Measurements from ENCODE around the gene KCNAB2.
"Not testable (repeated sequence)": the region's sequence is repeated elsewhere in the genome, so short reads cannot be mapped to it uniquely, and the experiment has no call there.

The KCNAB2 gene

DNA sequence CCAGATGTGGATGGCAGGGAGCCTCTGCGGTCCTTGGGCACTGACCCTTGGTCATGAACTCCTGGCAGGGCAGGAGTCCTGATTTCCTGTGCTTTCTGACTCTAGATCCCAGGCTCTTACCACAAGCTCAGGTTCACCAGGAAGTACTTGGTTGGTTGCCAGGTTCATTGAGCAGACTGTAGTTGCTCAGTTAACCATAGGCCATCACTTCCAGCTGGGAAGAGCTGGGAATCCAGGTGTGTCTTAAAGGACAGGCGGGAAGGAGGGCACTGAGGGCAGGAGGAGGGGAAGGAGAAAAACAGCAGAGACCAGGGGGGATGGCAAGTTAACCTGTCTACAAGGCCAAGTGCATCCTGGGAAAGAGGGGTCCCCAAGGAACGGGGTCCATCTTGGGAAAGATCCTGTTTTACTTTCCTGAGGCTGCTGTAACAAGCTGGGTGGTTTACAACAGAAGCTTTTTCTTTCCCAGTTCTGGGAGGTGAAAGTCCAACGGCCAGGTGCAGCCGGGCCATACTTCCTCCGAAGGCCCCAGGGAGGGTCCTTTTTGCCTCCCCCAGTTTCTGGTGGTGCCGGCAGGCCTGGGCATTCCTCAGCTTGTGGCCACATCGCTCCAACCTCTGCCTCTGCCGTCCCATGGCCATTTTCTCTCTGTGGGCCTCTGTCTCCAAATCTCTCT, 11.6 kb downstream of the KCNAB2 start:
- DNase-seq: no peak

GRCh38 chr1:6059866-6060265, 14.2 kb downstream of the KCNAB2 start:
- DNase-seq: no peak

DNA sequence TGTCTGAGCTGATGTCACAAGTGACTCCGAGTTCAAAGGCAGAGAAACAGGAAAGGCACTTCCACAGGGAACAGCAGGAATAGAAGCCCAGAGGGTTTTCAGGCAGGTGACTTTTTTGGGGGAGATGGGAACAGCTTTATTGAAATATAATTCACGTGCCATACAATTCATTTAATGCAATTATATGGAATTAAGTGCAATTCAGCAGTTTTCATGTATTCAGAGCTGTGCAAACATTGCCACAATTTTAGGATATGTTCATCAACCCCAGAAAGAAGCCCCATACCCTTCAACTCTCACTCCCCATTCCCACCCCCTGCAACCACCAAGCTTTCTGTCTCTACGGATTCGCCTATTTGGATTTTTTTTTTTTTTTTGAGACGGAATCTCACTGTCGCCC, 17.0 kb downstream of the KCNAB2 start:
- DNase-seq: no peak

GRCh38 chr1:6063532-6064053, 17.9 kb downstream of the KCNAB2 start:
- not testable (repeated sequence) for DNase-seq

DNA sequence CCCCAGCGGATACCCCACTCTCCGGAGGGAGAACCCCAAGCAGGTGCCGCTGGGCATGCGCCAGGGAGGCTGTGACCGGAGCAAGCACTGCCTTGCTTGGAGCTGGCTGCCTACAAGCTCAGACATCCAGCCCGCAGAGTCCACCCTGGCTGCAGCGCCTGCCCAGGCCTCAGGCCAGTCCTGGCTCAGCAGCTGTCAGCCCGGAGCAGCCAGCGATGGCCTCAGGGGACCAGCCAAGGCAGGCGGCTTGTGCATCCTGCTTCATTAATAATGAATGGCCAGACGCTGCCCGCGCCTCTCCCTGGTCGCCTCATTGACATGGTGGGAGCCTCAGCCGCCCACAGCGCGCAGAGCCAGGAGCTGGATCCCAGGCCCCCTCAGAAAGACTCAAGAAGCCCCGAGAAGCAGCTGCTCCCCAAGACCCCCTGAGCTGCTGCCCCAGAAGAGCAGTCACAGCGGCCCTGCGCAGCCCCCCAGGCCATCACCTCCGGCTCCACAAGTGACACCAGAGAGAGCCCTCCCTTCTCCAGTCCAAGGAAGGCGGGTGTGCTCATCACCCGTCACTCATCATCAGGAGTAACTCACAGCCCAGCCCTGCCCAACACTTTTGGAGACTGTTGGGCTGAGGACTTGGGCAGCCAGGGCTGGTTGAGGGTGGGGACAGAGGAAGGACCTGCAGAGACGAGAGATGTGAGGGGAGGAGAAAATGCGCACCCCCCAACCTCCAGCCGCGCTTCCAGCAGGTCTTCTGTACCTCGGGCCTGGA, 19.6 kb downstream of the KCNAB2 start:
- DNase-seq: no peak

DNA sequence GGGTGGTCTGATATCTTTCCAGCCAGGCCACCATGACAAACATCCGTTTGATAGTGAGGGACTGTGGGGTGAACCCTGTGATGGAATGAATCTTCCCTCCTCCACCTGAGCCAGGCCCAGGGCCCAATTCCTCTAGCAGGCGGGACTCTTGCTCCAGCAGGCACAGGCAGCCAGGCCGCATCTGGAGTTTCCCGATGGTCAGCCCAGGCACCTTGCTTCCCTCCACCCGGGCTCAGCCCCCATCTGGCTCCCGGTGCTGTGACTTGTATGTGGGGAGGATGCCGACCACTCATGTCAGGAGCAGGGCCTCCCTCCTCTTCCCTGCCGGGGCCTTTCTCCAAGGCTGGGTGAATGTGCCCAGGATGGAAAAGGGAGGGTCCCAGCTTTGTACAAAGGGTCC, 21.0 kb downstream of the KCNAB2 start:
- DNase-seq: no peak

DNA sequence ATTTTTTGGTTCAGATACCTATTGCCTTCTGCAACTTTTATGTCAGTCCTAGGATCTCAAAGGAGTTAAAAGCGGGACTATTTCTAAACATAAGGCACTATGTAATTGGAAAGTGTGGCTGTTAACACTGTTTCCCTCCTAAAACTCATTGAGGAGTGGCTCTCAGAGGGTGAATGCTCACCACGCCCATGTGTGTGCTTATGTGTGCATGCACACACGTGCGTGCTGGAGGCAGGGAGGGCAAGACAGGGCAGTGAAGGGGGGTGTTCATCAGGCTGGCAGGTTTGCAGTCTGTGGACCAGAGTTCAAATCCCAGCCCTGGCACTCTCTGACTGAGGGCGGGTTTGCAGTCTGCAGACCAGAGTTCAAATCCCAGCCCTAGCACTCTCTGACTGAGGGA, 22.4 kb downstream of the KCNAB2 start:
- no peak for DNase-seq

- DNase-seq: no peak
Measured at GRCh38 chr1:6068932-6069331, 23.2 kb downstream of the KCNAB2 start.

DNA sequence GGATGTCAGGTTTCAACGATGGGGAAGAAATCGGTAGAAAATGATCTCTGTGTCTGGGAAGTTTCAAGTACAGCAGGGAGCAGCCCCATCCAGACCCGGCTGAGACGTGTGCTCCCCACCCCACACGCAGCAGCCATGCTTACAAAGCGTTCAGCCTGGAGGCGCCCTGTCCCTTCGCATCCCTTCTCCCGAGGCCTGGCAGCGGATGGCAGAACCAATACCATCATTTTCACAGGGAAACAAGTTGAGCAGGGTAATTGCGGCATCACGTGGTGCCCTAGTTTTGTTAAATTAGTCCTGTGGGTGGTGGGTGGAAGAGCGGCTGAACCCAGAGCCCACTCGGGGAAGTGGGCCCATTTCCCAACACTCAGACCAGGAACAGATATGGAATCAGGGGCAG, 23.9 kb downstream of the KCNAB2 start:
- DNase-seq: no peak

GRCh38 chr1:6070450-6070974, 24.8 kb downstream of the KCNAB2 start:
- no peak for DNase-seq

- DNase-seq: no peak
Measured at GRCh38 chr1:6071219-6071618, 25.5 kb downstream of the KCNAB2 start.

GRCh38 chr1:6072774-6073479, 27.2 kb downstream of the KCNAB2 start:
- DNase-seq: no peak

GRCh38 chr1:6073480-6074053, 27.9 kb downstream of the KCNAB2 start:
- DNase-seq: no peak

GRCh38 chr1:6074192-6074901, 28.7 kb downstream of the KCNAB2 start:
- no peak for DNase-seq

DNA sequence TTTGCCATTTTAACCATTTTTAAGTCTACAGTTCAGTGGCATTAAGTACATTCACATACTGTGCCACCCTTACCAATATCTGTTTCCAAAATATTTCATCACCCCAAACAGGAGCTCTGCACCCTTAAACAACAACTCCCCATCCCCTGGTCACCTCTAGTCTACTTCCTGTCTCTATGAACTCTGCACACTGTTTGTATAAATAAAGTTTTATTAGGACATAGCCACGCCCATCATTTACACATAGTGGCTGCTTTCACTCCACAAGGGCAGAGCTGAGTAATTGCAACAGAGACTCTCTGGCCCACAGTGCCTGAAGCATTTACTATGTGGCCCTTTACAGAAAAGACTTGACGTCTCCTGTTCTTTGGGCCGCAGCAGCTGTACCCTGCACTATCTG, 30.1 kb downstream of the KCNAB2 start:
- no peak for DNase-seq

- not testable (repeated sequence) for DNase-seq
Measured at GRCh38 chr1:6077061-6077460, 31.4 kb downstream of the KCNAB2 start.

- no peak for DNase-seq
Measured at GRCh38 chr1:6077506-6077905, 31.8 kb downstream of the KCNAB2 start.

- DNase-seq: no peak
Measured at GRCh38 chr1:6077919-6078318, 32.2 kb downstream of the KCNAB2 start.

GRCh38 chr1:6080469-6080868, 34.8 kb downstream of the KCNAB2 start:
- no peak for DNase-seq

GRCh38 chr1:6081901-6082300, 36.2 kb downstream of the KCNAB2 start:
- DNase-seq: no peak

- no peak for DNase-seq
Measured at GRCh38 chr1:6082430-6082971, 36.8 kb downstream of the KCNAB2 start.

DNA sequence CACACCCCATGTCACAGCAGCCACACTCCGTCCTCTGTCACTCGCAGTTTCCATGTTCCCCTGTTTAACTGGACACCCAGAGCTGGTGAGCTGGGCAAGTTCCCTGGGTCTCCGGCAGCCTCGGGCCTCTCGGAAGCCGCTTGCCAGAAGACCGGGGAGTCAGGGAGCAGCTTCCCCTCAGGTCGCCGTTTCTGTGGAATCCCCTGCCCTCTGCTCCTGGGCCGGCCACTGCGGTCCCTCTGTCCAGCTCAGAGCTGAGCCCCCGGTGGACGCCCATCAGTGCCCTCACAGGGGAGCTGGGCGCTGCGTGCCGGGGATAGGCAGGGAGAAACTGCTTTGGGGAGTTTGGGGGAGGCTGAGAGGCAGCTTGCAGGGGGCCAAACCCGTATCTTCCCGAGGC, 37.7 kb downstream of the KCNAB2 start:
- DNase-seq: no peak

All from fibroblast of skin of abdomen (primary cell).